Neural cell (in vitro differentiated cells): ENCODE measurements around the gene HUNK.
A peak's percentile ranks its signal among the peaks of the same experiment; 100 is the strongest.

Source experiments
- EP300 ChIP-seq: fragments of 450-650 bp; conservative IDR thresholded peaks from 2 replicates; pipeline ENCODE4 v1.6.1; 2014; ENCODE audit warnings: antibody characterized with exemption, mild to moderate bottlenecking, moderate library complexity; ENCODE audit not compliant: poor library complexity, severe bottlenecking
- EZH2 ChIP-seq: fragments of 200-600, 300-800 bp; shearing (Covaris generic), sonication (generic); IDR thresholded peaks from 2 replicates; pipeline ENCODE4 v1.6.1; 2014; ENCODE audit warnings: antibody characterized with exemption, low read length, borderline replicate concordance, mild to moderate bottlenecking; ENCODE audit not compliant: insufficient read depth, poor library complexity, severe bottlenecking
- POLR2AphosphoS5 ChIP-seq: IDR thresholded peaks from 2 replicates; pipeline ENCODE4 v1.6.1; 2012
- RAD21 ChIP-seq: fragments of 450-650 bp; conservative IDR thresholded peaks from 2 replicates; pipeline ENCODE4 v1.6.1; 2014; ENCODE audit warnings: antibody characterized with exemption, mild to moderate bottlenecking, moderate library complexity
- SMC3 ChIP-seq: fragments of 450-650 bp; conservative IDR thresholded peaks from 2 replicates; pipeline ENCODE4 v1.6.1; 2014; ENCODE audit warnings: antibody characterized with exemption, mild to moderate bottlenecking, moderate library complexity; ENCODE audit not compliant: poor library complexity
- TF ChIP-seq, protein P1 (sequence below): fragments of 450-650 bp; IDR thresholded peaks from 2 replicates; pipeline ENCODE4 v1.5.1; 2014; ENCODE audit warnings: antibody characterized with exemption, mild to moderate bottlenecking, moderate library complexity; ENCODE audit not compliant: poor library complexity, severe bottlenecking
- TF ChIP-seq, protein P2 (sequence below): IDR thresholded peaks from 2 replicates; pipeline ENCODE4 v1.6.1; 2012; ENCODE audit warnings: borderline replicate concordance

DNA sequence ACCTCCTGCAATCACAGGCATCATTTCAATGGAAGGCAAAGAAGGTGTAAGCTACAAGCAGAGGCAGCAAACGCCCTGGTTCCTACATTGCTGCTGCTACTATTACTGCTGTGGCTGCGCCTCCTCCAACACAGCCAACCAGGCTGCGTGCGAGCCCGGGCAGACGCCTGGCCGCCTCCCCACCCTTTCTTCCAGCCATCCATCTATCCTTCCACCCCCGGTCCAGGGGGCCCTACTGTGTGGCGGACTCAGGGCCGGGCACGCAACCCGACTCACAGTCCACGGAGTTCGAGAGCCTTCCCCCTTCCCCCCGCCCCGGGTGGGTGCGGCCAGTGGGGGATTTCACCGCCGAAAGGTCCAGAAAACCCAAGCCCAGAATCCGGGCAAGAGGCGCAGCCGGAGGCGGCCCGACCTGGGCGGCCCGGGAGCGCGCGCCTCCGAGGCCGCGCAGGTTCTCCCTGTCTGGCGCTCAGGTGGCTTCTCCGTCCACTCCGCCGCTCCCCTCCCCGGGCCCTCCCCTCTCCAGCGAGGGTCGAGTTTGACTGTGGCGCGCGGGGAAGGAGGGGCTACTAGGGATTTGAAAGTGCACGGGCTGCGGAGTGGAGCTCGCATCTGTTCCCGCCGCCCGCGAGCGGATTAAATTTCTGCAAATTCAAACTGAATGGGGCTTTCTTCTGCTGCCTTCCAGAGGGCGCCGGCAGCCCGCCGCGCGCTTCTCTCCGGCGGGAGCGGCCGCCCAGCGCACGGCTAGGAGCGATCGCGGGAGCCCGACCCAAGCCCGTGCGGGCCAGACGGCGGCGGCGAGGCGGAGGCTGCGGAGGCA lies at the start of gene HUNK:
- TF ChIP-seq, protein P1, sequence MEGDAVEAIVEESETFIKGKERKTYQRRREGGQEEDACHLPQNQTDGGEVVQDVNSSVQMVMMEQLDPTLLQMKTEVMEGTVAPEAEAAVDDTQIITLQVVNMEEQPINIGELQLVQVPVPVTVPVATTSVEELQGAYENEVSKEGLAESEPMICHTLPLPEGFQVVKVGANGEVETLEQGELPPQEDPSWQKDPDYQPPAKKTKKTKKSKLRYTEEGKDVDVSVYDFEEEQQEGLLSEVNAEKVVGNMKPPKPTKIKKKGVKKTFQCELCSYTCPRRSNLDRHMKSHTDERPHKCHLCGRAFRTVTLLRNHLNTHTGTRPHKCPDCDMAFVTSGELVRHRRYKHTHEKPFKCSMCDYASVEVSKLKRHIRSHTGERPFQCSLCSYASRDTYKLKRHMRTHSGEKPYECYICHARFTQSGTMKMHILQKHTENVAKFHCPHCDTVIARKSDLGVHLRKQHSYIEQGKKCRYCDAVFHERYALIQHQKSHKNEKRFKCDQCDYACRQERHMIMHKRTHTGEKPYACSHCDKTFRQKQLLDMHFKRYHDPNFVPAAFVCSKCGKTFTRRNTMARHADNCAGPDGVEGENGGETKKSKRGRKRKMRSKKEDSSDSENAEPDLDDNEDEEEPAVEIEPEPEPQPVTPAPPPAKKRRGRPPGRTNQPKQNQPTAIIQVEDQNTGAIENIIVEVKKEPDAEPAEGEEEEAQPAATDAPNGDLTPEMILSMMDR, result no peak
- TF ChIP-seq EZH2, result no peak
- TF ChIP-seq RAD21, result no peak
- TF ChIP-seq SMC3, result peak; percentile 42
- TF ChIP-seq POLR2AphosphoS5, result peak; percentile 62
- TF ChIP-seq, protein P2, sequence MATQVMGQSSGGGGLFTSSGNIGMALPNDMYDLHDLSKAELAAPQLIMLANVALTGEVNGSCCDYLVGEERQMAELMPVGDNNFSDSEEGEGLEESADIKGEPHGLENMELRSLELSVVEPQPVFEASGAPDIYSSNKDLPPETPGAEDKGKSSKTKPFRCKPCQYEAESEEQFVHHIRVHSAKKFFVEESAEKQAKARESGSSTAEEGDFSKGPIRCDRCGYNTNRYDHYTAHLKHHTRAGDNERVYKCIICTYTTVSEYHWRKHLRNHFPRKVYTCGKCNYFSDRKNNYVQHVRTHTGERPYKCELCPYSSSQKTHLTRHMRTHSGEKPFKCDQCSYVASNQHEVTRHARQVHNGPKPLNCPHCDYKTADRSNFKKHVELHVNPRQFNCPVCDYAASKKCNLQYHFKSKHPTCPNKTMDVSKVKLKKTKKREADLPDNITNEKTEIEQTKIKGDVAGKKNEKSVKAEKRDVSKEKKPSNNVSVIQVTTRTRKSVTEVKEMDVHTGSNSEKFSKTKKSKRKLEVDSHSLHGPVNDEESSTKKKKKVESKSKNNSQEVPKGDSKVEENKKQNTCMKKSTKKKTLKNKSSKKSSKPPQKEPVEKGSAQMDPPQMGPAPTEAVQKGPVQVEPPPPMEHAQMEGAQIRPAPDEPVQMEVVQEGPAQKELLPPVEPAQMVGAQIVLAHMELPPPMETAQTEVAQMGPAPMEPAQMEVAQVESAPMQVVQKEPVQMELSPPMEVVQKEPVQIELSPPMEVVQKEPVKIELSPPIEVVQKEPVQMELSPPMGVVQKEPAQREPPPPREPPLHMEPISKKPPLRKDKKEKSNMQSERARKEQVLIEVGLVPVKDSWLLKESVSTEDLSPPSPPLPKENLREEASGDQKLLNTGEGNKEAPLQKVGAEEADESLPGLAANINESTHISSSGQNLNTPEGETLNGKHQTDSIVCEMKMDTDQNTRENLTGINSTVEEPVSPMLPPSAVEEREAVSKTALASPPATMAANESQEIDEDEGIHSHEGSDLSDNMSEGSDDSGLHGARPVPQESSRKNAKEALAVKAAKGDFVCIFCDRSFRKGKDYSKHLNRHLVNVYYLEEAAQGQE, result peak; percentile 72
- TF ChIP-seq EP300, result peak; percentile 11
